Lung (tissue), 12 donors: ENCODE measurements around the gene GAPT. TPM values are rescaled to one million over a fixed set of nuclear protein-coding genes. Genes with fewer than 3 reads are reported as not detected.

ENCODE experiments used
- ATAC-seq: fragments of 200-7000 bp; cut with Tn5 transposase; one replicate; pipeline ENCODE4 v1.9.1; 2020; ENCODE audit warnings: moderate number of reproducible peaks; ENCODE audit not compliant: insufficient read depth, low FRiP score
- DNase-seq, 3 donors: peaks; one replicate each; pipeline ENCODE4 v3.0.0-alpha.2; 2013 to 2017
- H3K27ac ChIP-seq, 2 donors: one replicate each; pipeline ENCODE4 v1.5.1; 2013; ENCODE audit warnings: mild to moderate bottlenecking in 2 of 2, moderate library complexity in 2 of 2, control low read depth in 1 of 2, inconsistent platforms in 1 of 2, low read depth in 1 of 2, low read length in 1 of 2
- H3K27me3 ChIP-seq, 3 donors: one replicate each; pipeline ENCODE4 v1.5.1; 2013; ENCODE audit warnings: low read length in 2 of 3; ENCODE audit not compliant: control insufficient read depth in 3 of 3, insufficient read depth in 3 of 3
- H3K36me3 ChIP-seq, 4 donors: one replicate each; pipeline ENCODE4 v1.5.1; 2013; ENCODE audit warnings: low read length in 4 of 4, mild to moderate bottlenecking in 1 of 4, moderate library complexity in 1 of 4; ENCODE audit not compliant: control insufficient read depth in 4 of 4, insufficient read depth in 4 of 4
- H3K4me1 ChIP-seq, 5 donors: one replicate each; pipeline ENCODE4 v1.5.1; 2013; ENCODE audit warnings: low read length in 5 of 5, mild to moderate bottlenecking in 2 of 5, moderate library complexity in 1 of 5; ENCODE audit not compliant: control insufficient read depth in 5 of 5, insufficient read depth in 5 of 5
- H3K4me3 ChIP-seq: one replicate; pipeline ENCODE4 v1.5.1; 2013; ENCODE audit warnings: mild to moderate bottlenecking, control low read depth, moderate library complexity
- H3K9ac ChIP-seq, 2 donors: one replicate each; pipeline ENCODE4 v1.5.1; 2013; ENCODE audit warnings: low read length in 2 of 2, control low read depth in 1 of 2; ENCODE audit not compliant: insufficient read depth in 1 of 2
- H3K9me3 ChIP-seq, 4 donors: one replicate each; pipeline ENCODE4 v1.5.1; 2013; ENCODE audit warnings: low read length in 3 of 4, mild to moderate bottlenecking in 1 of 4, moderate library complexity in 1 of 4; ENCODE audit not compliant: control insufficient read depth in 4 of 4, insufficient read depth in 3 of 4
- CTCF ChIP-seq: IDR thresholded peaks from 2 replicates; pipeline ENCODE4 v1.5.1; 2012; ENCODE audit warnings: mild to moderate bottlenecking; ENCODE audit errors: control extremely low read depth, extremely low read depth
- WGBS, 2 donors: extraction: QIAGEN DNeasy Blood & Tissue Kit; methylation state at CpG; one replicate each; pipeline ENCODE4 v1.1.7; 2013; 5-methylcytosine and 5-hydroxymethylcytosine counted together
- polyA plus RNA-seq, 2 donors: library from polyadenylated mRNA; stranded (reverse); fragments of 200-250 nt; gene quantifications; one replicate each; pipeline ENCODE4 v1.2.1, GENCODE V29; 2013
- total RNA-seq, 2 donors: library from RNA; depleted of rRNA in 1 of 2; stranded (reverse); fragments of >200 nt in 1 of 2; gene quantifications; one replicate each; pipeline ENCODE4 v1.2.1, GENCODE V29; 2014 to 2021
- donor health status: control.
- donor health status: control.
- donor health status: Bipolar disorder and iron deficiency.
- donor health status: healthy.
- donor health status: DM: yes; HTN: yes; CAD: no.

Gene GAPT
- total and polyA plus RNA-seq, 4 donors = 4.0 to 20.5 (median 4.6) TPM

GRCh38 chr5:58459146-58460001, 31.9 kb upstream of the GAPT start:
- no peaks in the 10 kb centered on the region for H3K9me3 ChIP-seq
- 1% methylated on average over 57 of the region's 57 CpGs for WGBS, 2 donors
- peak overlapping the region; percentile 51 to 86 for H3K9ac ChIP-seq
- peak overlapping the region; percentile 94 to 97 for H3K27ac ChIP-seq
- DNase-seq = peak; percentile 57 to 77 (median 60)
- H3K4me1 ChIP-seq = peaks cover 0 to 35% (median 14%) of the 10 kb centered on the region in 5 donors
- peak overlapping the region; percentile 74 for H3K4me3 ChIP-seq
- H3K36me3 ChIP-seq = peaks cover 2 to 38% (median 13%) of the 10 kb centered on the region in 4 donors
- no peak for TF ChIP-seq CTCF
- no peak for ATAC-seq
- H3K27me3 ChIP-seq = no peaks in the 10 kb centered on the region

- Histone ChIP-seq H3K27ac (peak within 1 kb of the TSS; percentile 94 to 97), H3K9me3 (no peaks in the 10 kb centered on the region), H3K27me3 (no peaks in the 10 kb centered on the region), H3K9ac (peak within 1 kb of the TSS; percentile 51 to 86), H3K36me3 (peaks cover 0 to 30% (median 6%) of the 10 kb centered on the region in 4 donors), H3K4me1 (peaks cover 0 to 31% (median 13%) of the 10 kb centered on the region in 5 donors), H3K4me3 (peak within 1 kb of the TSS; percentile 74)
- peak; percentile 33 for TF ChIP-seq CTCF
- ATAC-seq = peak; percentile 88
- WGBS, 2 donors = 0 to 1% methylated on average over 82 to 89 of the region's 89 CpGs
- DNase-seq = peak; percentile 96 to 97 (median 97)
Observed at GRCh38 chr5:58460002-58460731, 31.1 kb upstream of the GAPT start, which contains the start of gene PLK2. PLK2 (minus strand) TSS chr5:58460086; CDS start chr5:58459959, 127 bp downstream.

GRCh38 chr5:58460732-58461286, 30.4 kb upstream of the GAPT start:
- no peaks in the 10 kb centered on the region for H3K27me3 ChIP-seq
- peak overlapping the region; percentile 74 for H3K4me3 ChIP-seq
- 6 to 8% methylated on average over 28 to 30 of the region's 30 CpGs for WGBS, 2 donors
- peaks cover 0 to 24% (median 2%) of the 10 kb centered on the region in 4 donors for H3K36me3 ChIP-seq
- no peaks in the 10 kb centered on the region for H3K9me3 ChIP-seq
- peaks cover 0 to 27% (median 13%) of the 10 kb centered on the region in 5 donors for H3K4me1 ChIP-seq
- peak; percentile 74 for TF ChIP-seq CTCF
- peak overlapping the region; percentile 5 to 51 for H3K9ac ChIP-seq
- DNase-seq = peak; percentile 92 to 94 (median 94)
- ATAC-seq = peak; percentile 86
- peak overlapping the region; percentile 94 to 97 for H3K27ac ChIP-seq
